GM21619 (cell line): ENCODE data around the gene SRSF3.
"Not testable (repeated sequence)": the region's sequence is repeated elsewhere in the genome, so short reads cannot be mapped to it uniquely, and the experiment has no call there.

Experiments used
- ATAC-seq: cut with Tn5 transposase; IDR thresholded peaks from one replicate; pipeline ENCODE4 v1.9.1; 2021; ENCODE audit not compliant: unreplicated experiment

The SRSF3 gene

DNA sequence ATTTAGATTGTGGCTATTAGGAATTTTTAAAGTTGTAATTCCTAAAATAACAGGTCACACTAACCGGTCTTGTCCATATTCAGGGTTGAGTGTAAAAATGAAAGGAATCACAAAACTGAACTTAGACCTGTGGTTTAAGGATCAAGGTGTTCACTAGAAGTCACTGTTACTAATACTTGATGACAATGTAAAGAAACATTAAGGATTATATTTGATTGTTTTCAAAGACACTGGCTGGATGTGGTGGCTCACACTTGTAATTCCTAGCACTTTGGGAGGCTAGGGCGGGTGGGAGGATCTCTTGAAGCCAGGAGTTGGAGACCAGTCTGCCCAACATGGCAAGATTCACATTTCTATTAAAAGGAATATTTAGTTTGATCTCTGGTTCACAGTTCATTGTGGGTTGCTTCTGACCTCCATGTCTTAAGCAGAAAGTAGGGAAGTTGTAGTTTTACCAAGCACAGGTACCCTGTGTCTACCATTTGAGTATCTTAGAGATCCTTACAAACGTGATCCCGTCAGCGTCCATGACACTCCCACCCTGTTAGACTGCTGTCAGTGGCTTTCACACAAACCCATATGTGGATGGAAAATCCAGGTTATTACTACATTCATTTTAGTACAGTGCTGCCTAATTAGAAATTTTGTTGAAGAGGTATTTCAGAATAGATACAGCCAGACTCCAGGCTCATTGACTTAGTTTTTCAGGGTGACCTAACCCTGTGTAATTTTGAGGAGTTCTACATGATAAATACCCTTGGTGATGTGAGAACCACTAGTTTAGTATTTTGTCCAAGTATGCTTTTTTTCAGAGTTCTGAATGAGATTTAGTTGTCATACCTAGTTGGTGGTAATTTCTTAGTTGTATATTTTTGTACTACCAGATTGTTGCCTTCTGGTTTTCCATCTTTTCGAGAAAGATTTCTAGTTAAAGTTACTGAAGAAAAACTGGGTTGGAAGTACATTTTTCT, 10.2 kb downstream of the SRSF3 start:
- ATAC-seq, result no peak

DNA sequence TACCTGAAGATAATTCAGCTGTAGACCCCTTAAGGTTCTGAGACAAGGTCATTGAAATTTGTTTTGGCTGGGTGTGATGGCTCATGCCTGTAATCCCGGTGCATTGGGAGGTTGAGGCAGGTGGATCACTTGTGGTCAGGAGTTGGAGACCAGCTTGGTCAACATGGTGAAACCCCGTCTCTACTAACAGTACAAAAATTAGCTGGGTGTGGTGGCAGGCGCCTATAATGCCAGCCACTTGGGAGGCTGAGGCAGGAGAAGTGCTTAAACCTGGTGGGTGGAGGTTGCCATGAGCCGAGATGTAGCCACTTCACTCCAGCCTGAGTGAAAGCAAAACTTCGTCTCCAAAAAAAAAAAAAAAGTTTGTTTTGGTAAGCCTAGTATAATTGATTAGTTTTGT, 11.0 kb downstream of the SRSF3 start:
- no peak for ATAC-seq

DNA sequence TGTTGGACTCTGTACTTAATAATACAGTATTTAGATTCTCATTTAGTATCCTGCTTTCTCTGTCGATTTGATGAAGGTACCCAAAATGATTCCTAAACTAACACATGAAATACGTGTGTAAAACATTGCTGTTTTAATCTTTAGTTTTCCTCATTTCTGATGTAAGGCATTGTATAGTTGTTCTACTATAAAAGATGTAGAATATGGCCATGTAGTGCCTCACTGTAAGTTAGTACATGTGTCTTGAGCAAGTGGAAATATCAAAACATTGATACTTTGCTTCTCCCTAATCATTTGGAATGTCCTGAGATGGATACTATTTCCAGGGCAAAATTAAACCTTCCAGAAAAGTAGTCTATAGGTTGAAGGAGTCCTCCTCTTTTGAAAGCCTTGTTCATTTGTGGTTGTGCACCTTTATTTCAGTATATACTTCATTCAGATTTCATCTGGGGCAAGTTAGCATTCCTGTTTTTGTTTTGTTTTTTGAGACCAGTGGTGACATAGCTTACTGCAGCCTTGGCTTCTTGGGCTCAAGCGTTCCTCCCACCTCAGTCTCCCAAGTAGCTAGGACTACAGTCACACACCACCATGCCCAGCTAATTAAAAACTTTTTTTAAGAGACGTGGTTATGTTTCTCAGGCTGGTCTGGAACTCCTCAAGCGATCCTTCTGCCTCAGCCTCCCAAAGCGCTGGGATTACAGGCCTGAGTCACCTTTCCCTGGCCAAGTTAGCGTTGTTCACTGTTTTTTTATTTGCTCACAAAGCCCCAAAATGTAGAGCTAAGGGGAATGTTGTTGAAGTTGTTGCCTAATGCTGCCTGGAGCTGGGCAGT, 11.6 kb downstream of the SRSF3 start:
- no peak for ATAC-seq

DNA sequence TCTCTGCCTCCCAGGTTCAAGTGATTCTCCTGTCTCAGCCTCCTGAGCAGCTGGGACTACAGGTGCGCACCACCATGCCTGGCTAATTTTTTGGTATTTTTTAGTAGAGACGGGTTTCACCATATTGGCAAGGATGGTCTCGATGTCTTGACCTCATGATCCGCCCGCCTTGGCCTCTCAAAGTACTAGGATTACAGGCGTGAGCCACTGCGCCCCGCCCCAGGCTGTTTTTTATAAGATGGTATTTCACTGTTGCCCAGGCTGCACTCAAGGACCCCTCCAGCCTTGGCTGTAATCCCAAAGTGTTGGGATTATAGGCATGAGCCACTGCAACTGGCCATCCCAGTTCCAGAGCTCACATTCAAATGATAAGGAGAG, 13.1 kb downstream of the SRSF3 start:
- not testable (repeated sequence) for ATAC-seq

DNA sequence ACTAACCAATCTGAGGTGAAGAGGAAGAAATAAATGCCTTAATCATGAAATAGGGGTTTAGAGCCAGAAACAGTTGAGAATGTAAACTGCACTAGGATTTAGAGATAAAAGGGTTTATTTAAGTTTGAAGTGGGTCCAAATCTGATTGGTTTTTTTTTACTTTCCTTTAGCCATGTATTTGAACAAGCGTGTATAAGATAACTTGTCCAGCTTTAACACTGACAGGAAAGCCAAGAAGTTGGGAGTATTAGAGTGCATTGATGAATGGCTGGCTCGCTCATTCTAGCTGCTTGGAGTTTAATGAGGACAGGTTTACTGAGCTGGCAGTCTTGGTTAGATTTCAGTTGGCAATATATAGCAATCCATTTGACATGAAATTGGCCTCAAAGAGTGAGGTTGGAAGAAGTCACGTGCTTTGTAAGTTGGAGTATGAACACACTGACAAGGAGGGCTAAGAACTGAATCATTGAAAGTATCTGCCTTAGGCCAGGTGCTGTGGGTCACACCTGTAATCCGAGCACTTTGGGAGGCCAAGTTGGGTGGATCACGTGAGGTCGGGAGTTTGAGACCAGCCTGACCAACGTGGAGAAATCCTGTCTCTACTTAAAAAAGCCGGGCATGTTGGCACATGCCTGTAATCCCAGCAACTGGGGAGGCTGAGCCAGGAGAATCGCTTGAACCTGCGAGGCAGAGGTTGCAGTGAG, 13.7 kb downstream of the SRSF3 start:
- ATAC-seq, result no peak

DNA sequence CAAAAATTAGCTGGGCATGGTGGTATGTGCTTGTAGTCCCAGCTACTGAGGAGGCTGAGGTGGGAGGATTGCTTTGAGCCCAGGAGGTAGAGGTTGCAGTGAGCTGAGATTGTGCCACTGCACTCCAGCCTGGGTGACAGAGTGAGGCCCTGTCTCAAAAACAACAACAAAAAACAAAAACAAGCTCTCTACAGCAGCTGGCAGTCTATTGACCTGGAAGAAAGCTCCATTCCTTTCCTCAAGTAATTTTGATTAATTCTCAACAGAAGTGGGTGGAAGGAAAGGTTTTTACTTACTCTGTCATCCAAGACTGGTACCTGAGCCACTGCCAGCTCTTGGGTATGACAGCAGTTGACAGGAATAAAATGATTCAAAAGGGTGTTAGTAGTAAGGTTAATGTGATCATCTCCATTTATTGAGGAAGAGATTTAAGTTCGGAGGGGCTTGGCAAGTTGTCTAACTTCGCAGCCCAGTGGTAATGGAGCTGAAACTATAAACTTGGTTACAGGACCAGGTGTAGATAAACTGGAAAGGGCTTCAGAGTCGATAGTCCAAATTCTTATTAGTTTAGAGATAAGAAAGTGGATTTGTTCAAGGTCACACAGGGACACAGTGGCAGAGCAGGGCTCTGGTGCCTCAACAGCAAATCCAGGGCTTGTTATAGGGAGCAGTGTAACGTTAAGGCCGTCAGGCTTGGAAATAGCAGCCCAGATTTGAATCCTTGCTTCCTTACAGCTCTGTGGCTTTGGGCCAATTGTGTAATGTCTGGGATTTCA, 14.8 kb downstream of the SRSF3 start:
- ATAC-seq, result no peak

DNA sequence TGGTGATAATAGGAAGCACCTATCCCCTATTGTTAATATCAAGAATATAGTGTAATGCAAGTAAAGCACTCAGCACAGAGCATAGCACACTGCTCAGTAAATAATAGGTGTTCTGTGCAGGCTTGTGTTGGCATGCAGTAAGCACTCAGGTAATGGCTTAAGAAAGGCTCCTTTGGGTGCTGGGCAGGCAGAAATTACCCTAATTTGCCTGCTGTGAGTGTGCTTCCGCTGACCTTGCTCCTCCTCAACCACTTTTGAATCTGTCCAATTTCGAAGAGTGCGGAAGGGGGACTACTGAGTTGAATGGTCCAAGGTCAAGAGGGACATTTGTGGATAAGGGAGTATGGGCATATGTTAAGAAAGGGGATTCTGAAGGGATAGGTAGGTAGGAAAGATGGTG, 15.4 kb downstream of the SRSF3 start:
- ATAC-seq, result no peak

DNA sequence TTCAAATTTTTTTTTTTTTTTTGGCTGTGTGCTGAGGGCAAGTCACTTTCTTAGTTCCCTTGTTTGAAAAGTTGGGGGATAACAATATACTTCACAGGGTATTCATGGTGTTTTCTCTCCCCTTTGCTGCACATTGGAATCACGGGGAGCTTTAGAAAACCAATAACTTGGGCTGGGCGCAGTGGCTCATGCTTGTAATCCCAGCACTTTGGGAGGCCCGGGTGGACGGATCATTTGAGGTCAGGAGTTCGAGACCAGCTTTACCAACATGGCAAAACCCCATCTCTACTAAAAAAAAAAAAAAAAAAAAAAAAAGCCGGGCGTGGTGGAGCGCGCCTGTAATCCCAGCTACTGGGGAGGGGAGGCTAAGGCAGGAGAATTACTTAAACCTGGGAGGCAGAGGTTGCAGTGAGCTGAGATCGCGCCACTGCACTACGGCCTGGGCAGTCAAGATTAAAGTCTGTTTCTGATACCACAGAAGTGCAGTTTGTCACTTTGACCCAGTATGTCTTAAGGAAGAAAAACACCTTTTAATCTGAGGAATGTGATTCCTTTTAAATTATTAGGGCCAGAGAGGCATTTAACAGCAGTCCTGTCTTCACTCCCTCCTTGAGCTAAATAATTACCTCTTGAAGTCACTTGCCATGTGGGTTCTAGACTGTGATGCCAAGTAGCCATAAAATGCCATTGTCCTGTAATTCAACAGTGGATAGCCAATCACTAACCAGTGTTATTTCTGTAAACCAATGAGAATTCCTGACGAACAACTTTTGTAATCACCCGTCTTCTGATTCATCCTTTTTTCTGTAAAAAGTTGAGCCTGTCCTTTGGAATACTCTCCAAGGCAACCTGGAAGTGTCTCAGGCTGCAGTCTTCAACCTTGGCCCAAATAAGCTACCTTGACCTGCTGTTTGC, 16.1 kb downstream of the SRSF3 start:
- no peak for ATAC-seq

DNA sequence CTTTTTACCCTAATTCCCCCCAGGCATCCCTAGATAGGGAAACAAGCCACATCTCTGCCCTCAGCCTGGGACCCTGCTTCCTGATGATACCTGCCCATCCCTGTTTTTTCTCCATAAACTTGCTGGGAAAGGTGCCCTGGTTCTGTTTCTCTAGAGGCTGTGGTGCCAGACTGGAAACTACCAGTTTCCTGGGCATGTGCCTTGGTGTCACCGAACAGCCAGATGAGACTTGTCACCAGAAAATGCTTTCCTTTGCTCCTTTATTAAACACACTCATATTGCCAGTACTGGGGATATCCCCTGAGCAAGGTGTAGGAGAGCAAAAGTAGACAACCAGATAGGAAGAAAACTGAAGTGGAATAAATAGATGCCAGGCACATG, 16.8 kb downstream of the SRSF3 start:
- ATAC-seq, result no peak

DNA sequence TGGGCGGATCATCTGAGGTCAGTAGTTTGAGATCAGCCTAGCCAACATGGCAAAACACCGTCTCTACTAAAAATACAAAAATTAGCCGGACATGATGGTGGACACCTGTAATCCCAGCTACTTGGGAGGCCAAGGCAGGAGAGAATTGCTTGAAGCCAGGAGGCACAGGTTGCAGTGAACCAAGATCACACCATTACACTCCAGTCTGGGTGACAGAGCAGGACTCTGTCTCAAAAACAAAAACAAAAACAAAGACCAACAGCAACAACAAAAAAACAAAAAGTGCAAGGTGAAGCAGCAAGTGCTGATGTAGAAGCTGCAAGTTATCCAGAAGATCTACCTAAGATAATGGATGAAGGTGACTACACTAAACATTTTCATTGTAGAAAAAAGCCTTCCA, 17.5 kb downstream of the SRSF3 start:
- ATAC-seq, result not testable (repeated sequence)

DNA sequence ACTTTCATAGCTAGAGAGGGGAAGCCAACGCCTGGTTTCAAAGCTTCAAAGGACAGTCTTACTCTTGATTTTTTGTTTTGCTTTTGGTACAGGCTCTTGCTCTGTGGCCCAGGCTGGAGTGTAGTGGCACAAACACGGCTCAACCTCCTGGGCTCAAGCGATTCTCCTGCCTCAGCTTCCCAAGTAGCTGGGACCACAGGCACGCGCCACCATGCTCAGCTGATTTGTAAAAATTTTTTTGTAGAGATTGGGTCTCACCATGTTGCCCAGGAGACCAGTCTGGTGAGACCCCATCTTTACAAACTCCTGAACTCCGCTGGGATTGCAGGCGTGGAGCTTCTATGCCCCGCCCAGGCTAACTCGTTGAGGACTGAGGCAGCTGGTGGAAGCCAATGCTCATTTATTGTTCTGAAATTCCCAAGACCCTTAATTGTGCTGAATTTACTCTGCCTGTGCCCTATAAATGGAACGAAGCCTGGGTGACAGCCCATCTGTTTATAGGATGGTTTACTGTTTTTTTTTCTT, 18.0 kb downstream of the SRSF3 start:
- ATAC-seq, result no peak

DNA sequence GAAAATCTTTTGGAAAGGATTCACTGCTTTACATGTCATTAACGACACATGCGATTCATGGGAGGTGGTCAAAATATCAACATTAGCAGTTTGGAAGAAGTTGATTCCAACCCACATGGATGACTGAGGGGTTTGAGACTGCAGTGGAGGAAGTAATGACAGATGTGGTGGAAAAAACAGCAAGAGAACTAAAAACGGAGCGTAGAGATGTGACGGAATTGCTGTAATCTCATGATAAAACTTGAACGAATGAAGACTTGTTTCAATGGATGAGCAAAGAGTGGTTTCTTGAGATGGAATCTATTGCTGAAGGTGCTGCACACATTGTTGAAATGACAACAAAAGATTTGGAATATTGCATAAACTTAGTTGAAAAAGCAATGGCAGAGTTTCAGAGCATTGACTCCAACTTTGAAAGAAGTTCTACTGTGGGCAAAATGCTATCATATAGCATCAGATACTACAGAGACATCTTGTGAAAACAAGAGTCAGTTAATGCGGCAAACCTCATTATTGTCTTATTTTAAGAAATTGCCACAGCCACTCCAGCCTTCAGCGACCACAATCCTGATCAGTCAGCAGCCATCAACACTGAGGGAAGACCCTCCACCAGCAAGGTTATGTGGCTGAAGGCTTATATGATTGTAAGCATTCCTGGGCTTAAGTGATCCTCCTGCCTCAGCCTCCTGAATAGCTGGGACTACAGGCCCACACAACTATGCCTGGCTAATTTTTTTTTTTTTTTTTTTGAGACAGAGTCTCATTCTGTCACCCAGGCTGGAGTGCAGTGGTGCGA, 19.2 kb downstream of the SRSF3 start:
- no peak for ATAC-seq

DNA sequence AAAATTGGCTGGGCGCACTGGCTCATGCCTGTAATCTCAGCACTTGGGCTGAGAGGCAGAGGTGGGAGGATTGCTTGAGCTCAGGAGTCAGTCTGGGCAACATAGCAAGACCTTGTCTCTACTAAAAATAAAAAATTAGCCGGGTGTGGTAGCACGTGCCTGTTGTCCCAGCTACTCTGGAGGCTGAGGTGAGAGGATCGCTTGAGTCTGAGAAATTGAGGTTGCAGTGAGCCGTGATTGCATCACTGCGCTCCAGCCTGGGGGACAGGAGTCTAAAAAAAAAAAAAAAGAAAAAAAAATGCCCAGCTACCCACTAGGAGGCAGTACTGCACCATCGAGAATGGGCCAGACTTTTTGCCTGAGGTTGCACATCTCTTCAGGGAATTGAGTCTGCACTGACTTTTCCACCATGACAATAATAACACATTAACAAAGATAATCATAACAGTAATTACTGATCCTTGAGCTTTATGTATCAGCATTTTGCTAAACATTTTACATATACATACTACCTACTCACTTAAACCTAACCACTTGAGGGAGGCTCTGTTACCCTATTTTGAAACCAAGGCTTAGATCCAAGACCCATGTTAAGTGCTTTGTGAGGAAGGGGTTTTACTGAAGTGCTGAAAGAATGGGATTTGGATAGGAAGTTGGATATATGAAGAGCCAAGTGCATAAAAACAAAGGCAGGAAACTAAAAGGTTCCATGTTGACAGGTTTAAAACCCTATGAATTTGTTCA, 21.0 kb downstream of the SRSF3 start:
- ATAC-seq, result no peak

DNA sequence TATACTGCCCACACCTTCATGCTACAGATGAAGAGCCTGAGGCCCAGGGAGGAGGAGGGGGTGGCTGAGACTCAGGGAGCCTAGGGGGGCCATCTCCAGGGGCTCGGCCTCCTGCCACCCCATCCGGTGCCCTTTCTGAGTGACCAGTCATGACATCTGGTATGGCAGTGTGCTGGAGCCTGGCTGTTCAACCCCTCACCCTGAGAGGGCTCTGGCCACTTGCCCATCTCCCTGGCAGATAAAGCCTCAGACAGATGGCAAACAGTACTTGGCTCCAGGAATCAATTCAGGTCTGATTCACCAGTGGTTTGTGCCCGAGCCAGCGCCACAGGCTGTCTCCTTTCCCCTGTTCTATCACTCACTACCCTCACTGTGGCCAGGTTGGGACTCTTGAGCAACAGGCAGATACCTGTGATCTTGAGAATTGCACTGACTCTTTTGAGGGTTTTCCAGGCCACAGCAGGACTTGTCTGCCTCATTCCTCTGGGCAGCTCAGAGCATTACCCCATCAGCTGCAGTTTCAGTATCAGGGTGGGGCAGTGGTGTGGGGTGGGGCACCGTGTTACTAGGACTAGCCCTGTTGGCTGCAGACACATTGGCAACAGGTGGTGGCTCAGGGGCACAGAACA, 22.8 kb downstream of the SRSF3 start:
- ATAC-seq, result no peak

DNA sequence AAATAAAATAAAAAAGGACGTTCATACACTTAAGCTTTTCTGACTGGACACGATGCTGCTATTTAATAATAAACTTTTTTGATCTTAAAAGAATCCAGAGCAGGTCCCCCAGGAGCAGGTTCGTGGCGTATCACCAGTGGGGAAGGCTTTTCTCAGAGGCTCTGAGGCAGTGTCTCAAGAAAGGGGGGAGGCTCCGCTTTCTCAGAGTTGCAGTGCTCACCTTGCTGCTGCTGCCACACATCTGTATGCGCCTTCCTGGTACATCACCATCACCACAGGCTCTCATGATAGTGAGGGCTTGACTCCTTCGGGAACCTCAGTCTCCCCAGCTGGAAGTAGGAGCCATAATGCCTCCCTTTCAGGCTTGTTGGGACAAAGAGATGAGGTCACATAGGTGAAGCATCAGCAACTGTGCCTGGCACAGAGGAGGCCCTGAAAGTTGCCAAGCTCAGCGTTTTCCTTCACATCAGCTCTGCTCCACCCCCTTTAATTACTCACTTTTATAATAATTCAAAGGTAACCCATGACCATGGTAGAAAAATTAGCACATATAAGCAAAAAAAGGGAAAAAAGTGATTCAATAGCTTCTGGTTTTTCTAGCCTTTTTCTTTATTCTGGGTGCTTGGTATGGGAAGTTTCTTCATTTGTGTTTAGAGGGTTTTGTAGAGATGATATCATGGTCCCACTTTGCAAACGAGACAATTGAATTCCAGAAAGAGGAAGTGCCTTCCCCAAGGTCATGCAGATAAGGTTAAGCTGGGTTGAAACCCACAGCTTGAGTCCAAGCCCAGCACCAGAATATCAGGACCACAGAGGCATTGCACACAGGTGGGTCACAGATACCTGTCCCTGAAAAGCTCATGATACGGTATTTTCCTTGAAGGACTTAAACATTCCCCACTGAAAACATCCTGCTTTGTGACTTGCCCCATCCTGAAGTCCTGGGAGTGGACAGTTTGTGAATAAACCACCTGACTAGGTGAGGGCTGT, 24.5 kb downstream of the SRSF3 start:
- ATAC-seq, result no peak

DNA sequence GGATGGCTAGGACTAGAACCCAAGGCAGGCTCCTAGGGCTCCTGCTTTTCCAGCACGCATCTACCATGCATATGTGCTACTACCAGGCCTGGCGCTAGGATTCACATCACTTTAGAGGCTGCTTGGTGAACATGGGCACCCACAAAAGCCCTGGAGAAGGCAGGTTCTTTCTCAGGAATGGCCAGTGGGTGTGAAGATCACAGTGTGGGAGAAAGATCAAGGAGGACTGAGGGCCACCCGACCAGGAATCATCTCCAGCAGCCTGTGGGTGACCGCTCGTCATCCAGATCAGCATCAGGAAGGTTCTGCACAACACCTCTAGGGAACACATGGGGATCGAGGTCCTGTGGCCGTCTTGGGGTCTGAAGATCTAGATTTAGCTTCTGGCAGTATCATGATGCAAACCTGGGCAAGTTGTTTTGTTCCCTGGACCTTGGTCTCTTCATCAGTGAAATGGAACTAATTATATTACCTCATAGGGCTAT, 27.3 kb downstream of the SRSF3 start:
- ATAC-seq, result no peak
